GM23338 (cell line): ENCODE data around the gene NSG1.

Experiments
- CREB1 ChIP-seq: fragments of 250-450 bp; sonication (Bioruptor Pico); IDR thresholded peaks from 2 replicates; pipeline ENCODE4 v1.5.0; 2020; ENCODE audit warnings: low read depth, mild to moderate bottlenecking, moderate library complexity
- CTCF ChIP-seq, 2 experiments: fragments of 200-600 bp in 1 of 2; sonication (generic) in 1 of 2; conservative IDR thresholded peaks; 2 replicates each; pipeline versions ENCODE4 v1.5.1 to v1.6.1; 2016 to 2017; ENCODE audit warnings: antibody characterized with exemption in 2 of 2, low read depth in 2 of 2, mild to moderate bottlenecking in 2 of 2, moderate library complexity in 1 of 2
- EZH2phosphoT487 ChIP-seq: fragments of 200-600 bp; sonication (generic); IDR thresholded peaks from one replicate; pipeline ENCODE4 v1.8.1; 2018; ENCODE audit warnings: antibody characterized with exemption; ENCODE audit not compliant: unreplicated experiment
- POLR2AphosphoS5 ChIP-seq: IDR thresholded peaks from 2 replicates; pipeline ENCODE4 v1.6.1; 2016; ENCODE audit warnings: antibody characterized with exemption, low read depth
- REST ChIP-seq: IDR thresholded peaks from one replicate; pipeline ENCODE4 v1.6.1; 2018; ENCODE audit warnings: antibody characterized with exemption; ENCODE audit not compliant: unreplicated experiment

- no peak for TF ChIP-seq CTCF (conservative IDR thresholded peaks at IDR 0.05; ENCODE audit: low read depth in 2 of 2)
- TF ChIP-seq POLR2AphosphoS5, result no peak
- TF ChIP-seq REST, result no peak
- TF ChIP-seq EZH2phosphoT487, result no peak
- TF ChIP-seq CREB1 (CRISPR knock-in tag), result no peak
These were observed 25.0 kb downstream of the NSG1 start for GRCh38 chr4:4411906-4412305.
